Stimulated activated CD8-positive, alpha-beta memory T cell treated with anti-CD3 and anti-CD28 coated beads, Interleukin-7, amount 100 ng/mL, for 4 hours (primary cell): Measurements from ENCODE around the gene TMEM126B.

ENCODE experiments used
- DNase-seq, 2 donors: peaks; one replicate each; pipeline ENCODE4 v3.0.0-alpha.2; 2020; ENCODE audit warnings: low read depth in 2 of 2

TMEM126B gene

GRCh38 chr11:85682330-85683305 lies 54.2 kb downstream of the TMEM126B start:
- peak; percentile 43 to 66 for DNase-seq

- DNase-seq: no peak
Measured at GRCh38 chr11:85685125-85685819, 56.9 kb downstream of the TMEM126B start.

GRCh38 chr11:85685820-85686459 lies 57.5 kb downstream of the TMEM126B start, which contains the start of gene CCDC89:
Gene CCDC89 (minus strand): TSS chr11:85686195. CDS start chr11:85686130, 65 bp downstream.
- no peak for DNase-seq
